IPS-NIHi7 (cell line): ENCODE data around the gene RPL5.
A peak's percentile ranks its signal among the peaks of the same experiment; 100 is the strongest.

Experiments
- DNase-seq: peaks from one replicate; pipeline ENCODE4 v3.0.0; 2012; ENCODE audit warnings: mixed read lengths; ENCODE audit errors: extremely low spot score

Gene RPL5

DNA sequence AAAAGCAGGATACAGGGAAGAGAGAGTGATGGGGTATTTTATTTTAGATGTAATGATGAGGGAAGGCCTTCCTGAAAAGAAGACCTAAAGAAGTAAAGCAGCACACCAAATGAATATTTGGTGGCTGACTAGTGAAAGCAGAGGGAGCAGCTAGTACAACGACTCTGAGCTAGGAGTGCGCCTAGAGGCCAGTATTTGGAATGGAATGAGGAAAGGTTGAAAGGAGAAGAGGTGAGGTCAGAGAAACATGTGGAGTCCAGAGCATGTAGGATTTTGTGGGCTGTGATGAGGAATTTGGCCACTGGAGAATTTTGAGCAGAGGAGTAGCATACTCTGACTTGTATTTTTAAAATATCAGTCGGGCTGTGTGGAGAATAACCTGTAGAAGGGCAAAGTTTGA lies 11.8 kb upstream of the RPL5 start:
- no peak for DNase-seq

DNA sequence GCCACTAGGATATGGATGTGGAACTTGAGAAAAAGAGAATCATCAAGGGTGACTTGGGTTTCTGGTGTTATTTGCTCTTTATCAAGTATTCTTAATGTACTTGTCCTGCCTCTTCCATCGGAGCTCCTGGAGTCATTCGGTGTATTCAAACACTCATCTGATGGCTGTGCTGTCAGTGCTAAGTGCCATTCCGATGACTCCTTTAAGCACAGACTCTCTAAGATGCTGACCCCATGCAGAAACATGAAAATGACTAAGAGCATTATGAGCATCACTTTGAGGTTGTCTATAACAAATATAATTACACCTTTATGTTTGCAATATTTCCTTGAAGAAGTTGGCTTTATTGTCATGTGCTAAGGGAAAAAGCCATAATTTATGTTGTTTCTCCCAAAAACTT lies 11.3 kb upstream of the RPL5 start:
- no peak for DNase-seq

DNA sequence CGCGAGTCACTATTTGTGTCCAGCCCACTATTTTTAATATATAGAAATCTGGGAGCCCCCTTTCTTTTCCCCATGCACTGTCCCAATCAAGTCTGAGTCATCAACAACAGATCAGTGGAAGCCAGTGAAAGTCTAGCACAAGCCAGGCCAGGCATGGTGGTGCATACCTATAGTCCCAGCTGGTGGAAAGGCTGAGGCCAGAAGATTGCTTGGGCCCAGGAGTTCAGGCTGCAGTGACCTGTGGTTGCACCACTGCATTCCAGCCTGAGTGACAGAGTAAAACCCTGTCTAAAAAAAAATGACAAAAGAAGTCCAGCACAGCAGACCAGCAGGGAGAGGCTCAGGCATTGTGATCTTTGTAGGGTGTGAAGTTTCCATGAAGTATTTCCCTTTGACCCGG lies 9.0 kb upstream of the RPL5 start:
- DNase-seq: no peak

DNA sequence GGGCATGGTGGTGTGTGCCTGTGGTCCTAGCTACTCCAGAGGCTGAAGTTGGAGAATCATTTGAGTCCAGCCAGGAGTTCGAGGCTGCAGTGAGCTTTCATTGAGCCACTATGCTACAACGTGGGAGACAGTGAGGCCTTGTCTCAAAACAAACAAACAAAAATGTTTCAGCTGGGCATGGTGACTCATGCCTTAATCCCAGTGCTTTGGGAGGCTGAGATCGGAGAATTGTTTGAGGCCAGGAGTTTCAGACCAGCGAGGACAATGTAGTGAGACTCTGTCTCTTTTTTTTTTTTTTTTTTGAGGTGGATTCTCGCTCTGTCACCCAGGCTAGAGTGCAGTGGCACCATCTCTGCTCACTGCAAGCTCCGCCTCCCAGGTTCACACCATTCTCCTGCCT lies 5.0 kb upstream of the RPL5 start:
- DNase-seq: no peak

DNA sequence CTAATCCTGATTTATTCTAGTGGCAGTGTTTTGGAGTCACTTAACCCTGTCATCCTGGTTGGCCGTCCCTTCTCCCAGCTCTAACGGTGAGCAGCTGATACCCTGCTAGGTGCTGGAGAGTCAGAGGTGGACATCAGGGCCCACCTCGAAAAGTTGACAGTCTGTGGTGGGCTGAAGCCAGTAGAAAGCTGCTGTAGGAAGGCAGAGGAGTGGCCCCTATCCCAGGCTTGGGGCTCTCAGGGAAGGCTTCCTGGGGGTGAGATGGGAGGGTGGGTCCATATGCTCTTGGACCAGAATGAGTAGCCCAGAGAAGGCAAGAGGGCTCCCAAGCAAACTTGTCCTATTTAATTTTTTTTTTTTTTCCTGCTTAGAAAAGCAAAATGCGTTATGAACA lies 475 bp upstream of the RPL5 start:
- peak; percentile 26 for DNase-seq

DNA sequence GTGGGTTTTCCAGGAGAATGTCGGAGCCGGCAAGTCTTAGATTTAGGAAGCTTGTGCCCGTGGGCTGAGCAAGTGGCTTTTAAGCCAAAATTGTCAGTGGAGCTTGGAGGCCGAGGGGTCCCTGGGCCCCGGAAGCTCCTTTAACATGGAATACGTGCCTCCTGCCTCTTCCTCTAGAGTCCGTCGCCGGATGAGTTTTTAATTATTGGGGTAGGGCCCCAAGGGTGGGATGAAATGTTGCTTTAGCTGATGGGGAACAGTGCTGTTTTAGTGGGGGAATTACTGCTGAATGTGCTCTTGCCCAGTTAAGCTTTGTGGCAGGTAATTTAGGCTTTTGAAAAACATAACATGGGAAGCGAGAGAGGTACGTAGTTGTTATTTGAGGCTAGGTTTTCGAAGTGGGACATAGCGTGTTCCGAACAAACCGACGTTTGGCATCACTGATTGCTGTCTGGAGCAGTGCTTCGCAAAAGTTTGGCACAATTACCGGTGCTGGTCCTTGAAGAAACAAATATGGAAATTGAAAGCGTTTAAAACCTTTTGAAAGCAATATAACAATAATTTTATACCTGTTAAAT lies 786 bp downstream of the RPL5 start:
- no peak for DNase-seq

DNA sequence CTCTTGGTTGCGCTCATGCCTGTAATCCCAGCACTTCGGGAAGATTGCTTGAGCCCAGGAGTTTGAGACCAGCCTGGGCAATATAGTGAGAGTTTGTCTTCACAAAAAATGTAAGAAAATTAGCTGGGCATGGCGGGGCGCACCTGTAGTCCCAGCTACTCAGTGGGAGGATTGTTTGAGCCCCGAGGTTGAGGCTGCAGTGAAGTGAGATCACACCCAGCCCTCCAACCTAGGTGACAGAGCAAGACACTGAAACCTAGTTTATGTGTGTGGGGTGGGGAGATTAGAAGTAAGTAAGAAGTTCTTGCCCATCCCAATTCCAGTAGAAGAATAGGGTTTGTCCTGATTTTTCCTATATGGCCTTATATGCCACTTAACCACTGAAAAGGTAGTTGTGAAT lies 2.0 kb downstream of the RPL5 start:
- DNase-seq: no peak

DNA sequence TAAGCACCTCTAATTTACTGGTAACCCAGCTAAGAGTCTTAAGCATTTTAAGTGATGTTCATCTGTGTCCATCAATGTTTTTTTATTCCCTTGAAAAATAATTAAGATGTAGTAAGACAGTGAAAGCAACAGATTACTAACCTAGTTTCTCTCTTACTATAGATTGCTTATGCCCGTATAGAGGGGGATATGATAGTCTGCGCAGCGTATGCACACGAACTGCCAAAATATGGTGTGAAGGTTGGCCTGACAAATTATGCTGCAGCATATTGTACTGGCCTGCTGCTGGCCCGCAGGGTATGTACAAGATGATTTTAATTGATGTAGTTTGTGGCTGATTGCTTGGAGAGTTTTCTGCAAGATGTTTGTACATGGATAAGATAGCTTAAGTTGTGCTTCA lies 2.8 kb downstream of the RPL5 start:
- DNase-seq: no peak

DNA sequence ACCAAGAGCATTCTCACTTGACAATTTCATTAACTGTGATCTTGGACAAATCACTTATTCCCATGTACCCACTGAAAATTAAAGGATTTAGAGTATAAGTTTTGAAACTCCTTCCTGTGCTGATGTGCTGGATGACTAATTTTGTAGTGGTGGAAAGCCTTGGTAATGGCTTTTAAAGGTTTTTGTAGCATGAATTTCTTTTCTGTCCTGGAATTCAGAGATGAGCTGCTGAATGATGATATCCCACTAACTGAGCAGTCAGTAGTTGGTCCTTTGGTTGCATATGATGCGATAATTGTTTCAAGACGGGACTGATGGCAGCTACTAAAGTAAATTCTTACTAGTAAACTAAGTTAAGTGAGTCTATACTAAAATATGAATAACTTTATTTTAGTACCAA lies 5.2 kb downstream of the RPL5 start:
- DNase-seq: no peak

DNA sequence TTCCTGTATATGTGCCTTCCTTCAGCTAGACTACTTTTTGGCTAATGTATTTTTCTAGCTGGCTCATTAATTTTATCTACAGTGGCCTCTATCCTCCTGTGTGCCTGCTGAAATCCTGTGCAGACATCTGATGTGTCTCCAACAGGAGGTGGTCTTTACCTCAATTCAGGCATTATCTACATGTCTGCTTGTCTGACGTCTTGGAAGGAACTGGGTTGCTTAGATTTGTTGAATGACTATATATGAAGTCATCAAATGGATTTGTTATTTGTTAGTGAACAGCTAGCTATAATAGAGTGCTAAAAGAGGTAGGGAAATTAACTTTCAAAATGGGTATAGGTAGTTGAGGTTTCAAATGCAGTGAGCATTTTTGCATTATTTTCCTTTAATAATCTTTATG lies 6.7 kb downstream of the RPL5 start:
- DNase-seq: no peak

DNA sequence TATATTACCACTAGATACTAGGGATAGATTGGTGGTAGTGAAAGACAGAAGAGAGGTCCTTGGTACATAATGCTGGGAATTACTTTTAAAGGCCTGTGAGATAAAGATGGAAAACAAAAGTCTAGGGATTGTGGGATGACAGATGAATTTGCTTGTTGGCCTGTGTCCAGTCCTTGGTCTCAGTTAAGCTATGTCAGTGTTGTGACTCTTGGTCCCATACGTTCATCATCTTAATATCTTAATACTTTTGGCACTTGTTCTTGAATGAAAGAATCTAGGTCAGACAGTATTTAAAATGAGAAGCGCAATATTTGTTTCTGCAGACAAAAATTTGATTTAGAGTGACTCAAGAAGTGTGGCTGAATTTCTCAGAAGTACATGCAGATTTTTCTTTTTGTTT lies 7.6 kb downstream of the RPL5 start:
- DNase-seq: no peak

DNA sequence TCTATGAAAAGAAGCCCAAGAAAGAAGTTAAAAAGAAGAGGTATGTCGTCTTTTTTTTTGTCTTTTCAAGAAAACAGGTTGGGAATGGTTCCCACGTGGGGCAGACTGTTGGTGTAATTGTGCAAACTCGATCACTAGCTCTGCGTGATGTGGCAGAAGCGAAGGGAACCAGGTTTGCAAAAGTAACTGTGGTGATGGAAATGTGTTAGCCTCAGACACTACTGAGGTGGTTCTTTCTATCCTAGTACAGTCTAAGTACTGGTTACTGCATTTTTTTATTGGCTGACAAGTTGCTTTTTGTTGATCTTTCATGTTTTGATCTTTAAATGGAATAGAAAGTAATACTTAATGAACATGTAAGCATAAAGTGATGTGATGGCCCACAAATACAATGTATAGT lies 8.8 kb downstream of the RPL5 start:
- DNase-seq: no peak

DNA sequence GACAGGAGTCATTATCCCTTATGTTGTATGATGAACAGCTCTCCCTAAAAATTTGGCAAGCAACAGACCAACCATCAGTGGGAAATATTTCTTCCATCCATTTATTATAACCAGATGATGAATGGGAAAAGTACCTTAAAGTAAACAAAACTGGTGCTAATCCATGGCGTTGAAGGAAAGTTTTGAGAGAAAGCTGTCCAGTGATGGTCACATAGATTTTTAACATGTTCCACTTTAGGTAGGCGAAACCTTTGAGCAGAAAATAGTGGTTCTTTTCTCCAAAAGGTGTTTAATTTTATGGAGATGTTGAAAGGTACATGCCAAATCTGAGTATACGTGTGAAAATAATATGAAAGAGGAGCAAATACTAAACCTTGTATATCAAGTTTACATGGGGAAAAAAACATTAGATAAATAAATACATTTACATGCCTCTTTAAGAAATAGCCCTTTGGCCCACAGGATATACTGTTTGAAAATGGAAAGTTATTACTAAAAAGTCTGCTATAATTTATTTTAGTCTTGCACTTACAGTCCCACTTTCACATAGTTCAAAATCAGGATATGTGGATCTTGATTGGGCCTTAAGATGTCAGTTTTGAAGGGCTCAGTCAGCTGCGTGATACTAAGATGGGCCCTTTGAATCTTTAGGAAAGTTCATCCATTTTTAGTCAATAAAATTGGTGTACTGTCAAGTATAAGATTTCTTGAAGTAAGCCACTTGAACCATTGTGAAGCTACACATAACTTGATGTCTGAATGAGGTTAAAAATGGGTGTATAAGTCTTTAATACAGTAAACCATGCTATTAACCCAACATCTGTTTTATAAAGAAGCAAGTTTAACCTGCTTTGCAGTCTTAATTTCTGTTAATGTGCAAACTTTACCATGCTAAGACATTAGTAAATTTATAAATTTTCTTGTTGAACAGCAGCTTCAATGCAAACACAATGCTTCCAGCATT lies 10.5 kb downstream of the RPL5 start:
- no peak for DNase-seq

DNA sequence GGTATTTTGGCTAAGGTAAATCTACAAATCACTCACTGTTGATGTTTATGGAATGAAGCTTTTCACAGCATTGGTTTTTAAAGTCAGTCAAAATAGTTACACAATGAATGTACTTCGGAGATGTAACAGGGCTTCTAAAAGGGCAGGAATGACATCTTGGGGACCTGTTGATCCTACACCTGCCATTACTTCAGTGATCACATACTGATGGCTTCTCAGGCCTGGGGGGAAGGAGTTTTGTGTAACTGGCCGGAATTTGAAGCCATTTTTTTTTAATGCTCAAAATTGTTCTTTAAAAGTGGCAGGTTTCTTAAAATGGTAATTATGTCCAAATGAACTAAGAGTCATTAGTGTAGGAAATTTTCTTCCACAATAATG lies 11.2 kb downstream of the RPL5 start:
- DNase-seq: no peak

DNA sequence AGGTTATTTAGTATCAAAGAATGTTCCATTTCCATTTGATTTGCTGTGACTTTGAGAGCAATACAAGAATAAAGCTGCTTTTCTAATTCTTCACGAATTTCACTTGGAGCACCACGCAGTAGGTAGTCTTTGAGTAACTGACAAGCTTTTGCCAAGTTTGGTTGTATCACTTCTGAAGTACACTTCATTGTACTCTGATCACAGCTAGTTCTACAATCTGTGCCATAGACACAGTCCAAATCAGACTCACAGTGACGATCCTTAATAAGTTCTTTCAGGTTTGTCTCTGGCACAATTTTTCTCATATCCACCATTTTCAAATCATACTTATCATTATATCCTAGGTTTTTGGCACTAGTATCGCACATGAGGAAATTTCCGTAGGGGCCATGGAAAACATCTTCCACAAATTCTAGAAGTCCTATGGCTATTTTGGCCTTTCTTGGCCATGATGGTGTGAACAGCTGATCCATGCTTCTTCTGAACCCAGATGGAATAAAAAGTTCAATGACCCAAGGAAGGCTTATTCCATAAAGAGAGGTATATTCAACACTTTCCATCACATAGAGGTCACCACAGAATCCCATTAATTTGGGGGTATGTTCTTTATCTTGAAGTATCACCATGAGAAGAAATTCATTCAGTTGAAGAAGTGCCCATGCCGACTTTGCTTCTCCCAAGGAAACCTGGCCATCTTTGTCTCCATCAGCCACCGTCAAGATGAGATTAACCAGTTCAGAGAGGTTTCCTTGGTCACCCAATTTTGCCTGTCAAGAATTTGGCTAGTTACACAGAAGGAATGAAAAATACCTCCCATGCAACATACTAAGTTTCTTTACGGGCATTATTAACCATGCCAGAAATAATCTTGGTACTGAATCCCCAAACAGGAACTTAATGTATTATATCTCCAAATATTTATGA lies 11.9 kb downstream of the RPL5 start:
- DNase-seq: no peak

DNA sequence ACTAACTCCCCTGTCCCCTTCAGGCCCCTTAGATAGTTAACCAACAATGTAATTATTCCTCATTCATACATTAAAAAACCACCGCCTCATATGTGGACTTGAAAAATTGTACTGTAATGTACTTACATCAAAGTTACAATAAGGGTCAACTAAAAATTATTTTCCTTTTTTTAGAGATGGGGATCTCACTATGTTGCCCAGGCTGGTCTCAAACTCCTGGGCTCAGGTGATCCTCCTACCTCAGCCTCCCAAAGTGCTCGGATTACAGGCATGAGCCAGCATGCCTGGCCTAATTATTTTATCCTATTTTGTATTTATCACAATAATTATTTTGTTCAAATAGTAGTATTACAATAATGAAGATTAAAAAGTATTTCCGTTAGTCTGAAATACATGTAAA lies 12.6 kb downstream of the RPL5 start:
- no peak for DNase-seq

DNA sequence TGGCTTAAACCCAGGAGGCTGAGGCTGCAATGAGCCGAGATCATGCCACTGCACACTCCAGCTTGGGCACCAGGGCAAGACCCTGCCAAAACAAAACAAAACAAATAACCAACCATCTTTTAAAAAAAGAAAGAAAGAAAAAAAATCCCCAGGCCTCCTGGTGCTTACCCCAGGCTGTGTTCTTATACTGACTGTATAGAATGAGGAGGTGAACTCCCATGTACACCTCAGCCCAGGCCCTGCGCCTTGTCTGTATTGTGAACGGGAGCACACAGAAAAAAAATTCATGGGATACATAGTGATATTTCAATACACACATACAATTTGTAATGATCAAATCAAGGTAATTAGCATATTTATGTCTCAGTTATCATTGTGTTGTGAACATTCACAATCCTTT lies 14.1 kb downstream of the RPL5 start:
- DNase-seq: no peak

DNA sequence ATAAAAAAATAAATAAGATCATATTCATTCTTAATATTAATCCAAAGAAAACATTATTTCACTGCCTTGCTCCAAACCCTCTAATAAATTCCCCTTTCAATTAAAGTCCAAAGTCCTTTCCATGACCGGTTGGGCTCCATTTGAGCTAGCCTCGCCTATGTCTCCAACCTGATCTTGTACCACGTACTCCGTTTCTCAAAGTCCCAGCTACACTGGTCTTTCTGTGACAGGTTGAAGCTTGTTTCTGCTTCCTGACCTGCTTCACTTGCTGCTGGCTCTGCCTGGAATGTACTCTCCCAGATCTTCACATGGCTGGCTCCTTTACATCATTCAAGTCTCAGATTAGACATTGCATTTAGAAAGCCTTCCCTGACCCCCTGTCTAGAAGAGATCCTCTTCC lies 16.4 kb downstream of the RPL5 start:
- DNase-seq: no peak

DNA sequence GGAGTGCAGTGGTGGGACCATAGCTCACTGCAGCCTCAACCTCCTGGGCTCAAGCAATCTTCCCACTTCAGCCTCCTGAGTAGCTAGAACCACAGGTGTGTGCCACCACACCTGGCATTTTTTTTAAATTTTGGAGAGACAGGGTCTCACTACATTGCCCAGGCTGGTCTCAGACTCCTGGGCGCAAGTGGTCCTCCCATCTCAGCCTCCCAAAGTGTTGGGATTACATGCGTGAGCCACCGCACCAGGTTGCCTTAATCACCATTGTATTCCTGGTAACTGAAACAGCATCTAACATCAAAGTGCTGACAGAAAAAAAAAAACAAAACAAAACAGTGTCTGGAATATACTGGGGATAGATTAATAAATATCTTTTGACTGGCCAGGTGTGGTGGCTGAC lies 18.2 kb downstream of the RPL5 start:
- no peak for DNase-seq

DNA sequence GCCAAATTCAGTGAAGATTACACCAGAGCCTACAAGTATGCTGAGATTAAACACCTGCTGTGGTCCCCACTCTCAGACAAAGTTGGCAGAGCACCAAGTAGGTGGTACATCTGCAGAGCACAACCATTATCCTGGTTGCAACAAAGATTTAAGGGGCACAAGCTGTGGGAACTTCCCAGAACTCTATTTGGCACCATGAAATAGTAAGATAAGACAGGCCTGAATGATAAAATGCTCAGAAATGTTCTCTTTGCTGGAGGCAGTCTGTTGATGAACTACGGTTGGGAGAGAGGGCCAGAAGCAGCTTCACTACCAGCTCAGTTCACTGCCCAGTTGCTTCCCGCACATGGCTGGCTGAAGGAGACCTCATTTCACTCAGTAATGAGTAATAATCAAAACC lies 19.9 kb downstream of the RPL5 start:
- DNase-seq: no peak

DNA sequence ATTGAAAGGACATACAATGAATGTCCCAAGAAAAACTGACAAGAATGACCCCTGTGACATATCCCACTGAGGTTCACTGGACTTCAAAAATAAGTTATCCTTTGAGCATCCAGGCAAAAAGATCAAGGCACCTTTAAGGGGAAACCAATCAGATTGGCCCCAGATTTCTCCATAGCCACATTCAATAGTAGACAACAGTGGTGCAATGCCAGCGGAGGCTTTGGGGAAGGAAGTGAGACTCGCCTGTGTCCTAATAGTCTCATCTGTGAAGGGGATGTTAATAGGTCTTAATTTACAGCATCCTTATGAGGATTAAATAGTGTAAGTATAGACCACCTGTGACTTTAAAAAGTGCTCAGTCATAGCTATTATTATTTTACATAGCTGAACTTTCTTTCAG lies 21.5 kb downstream of the RPL5 start:
- no peak for DNase-seq

DNA sequence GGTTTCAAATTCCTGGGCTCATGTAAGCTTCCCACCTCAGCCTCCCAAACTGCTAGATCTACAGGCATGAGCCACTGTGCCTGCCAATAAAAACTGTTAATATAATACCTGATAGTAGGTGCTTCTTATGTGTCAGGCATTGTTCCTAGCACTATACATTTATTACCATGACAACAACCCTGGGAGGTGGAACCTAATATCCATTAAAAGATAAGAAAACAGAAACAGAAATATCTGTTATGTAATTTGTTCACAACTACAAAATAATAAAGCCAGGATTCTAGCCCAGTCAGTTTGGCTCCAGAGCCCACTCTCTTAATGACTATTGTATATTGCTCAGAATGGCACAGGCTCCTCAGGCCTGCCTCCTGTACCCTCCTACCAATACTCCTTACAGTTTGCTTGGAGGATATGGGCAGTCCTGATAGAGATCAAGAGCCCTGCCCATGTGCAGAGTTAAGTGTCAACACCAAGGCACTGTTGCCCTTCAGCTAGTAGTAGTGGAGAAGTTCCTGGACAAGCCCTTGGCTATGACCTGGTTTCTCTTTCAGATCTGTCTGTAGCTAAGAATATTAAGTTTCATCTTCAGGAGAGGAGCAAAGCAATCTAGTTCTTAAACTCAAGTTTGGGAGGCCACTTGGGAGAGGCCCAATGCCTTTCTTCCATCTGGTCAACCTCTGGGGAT lies 22.4 kb downstream of the RPL5 start:
- DNase-seq: no peak
